H1 (cell line): ENCODE data around the gene ZSCAN21. TPM values are rescaled to one million over a fixed set of nuclear protein-coding genes. Genes with fewer than 3 reads are reported as not detected.

ENCODE experiments used
- CTCF ChIA-PET: fragments of 300-600 bp; sonication (Branson Sonifier 250); formaldehyde crosslinking; loops from one replicate; lab custom pipeline; 2021; ENCODE audit not compliant: partially characterized antibody; lab: Charles Lee
- POLR2A ChIA-PET: fragments of 300-600 bp; sonication (Branson Sonifier 250); formaldehyde crosslinking; loops from one replicate; lab custom pipeline; 2021; ENCODE audit warnings: inconsistent platforms; ENCODE audit not compliant: partially characterized antibody; lab: Charles Lee
- DNase-seq, 2 experiments: peaks; one replicate each; pipeline versions ENCODE4 v3.0.0 to v3.0.0-alpha.2; 2010 to 2022; ENCODE audit warnings: low spot score in 2 of 2, low read depth in 1 of 2, mixed read lengths in 1 of 2
- FAIRE-seq: peaks from 2 replicates; lab custom pipeline; 2011; peaks lifted over from hg19 to GRCh38; lab: Jason Lieb, UNC
- H2AFZ ChIP-seq: 2 replicates; pipeline ENCODE4 v1.8.1; 2012; ENCODE audit warnings: low read length, inconsistent platforms
- H2AK5ac ChIP-seq: 2 replicates; pipeline ENCODE4 v1.6.1; 2013; ENCODE audit warnings: low read depth, low read length
- H2BK120ac ChIP-seq: replicated peaks from 2 replicates; pipeline ENCODE3; 2013; ENCODE audit warnings: low read depth, low read length, inconsistent platforms
- H2BK12ac ChIP-seq: 2 replicates; pipeline ENCODE4 v1.6.1; 2013; ENCODE audit warnings: low read depth, low read length
- H2BK15ac ChIP-seq: 2 replicates; pipeline ENCODE4 v1.6.1; 2013; ENCODE audit warnings: low read length
- H2BK20ac ChIP-seq: 2 replicates; pipeline ENCODE4 v1.6.1; 2013; ENCODE audit warnings: low read length
- H2BK5ac ChIP-seq: 2 replicates; pipeline ENCODE4 v1.6.1; 2013; ENCODE audit warnings: low read depth, low read length
- H3K14ac ChIP-seq: 2 replicates; pipeline ENCODE4 v1.6.1; 2013; ENCODE audit warnings: inconsistent platforms; ENCODE audit not compliant: insufficient read length
- H3K18ac ChIP-seq: 2 replicates; pipeline ENCODE4 v1.6.1; 2013; ENCODE audit warnings: low read length; ENCODE audit errors: extremely low read depth
- H3K23ac ChIP-seq: 2 replicates; pipeline ENCODE4 v1.6.1; 2013; ENCODE audit warnings: inconsistent platforms; ENCODE audit not compliant: insufficient read length
- H3K23me2 ChIP-seq: 2 replicates; pipeline ENCODE4 v1.6.1; 2013; ENCODE audit warnings: low read depth, low read length
- H3K27ac ChIP-seq: 2 replicates; pipeline ENCODE4 v1.6.1; 2011; ENCODE audit warnings: low read depth, low read length, inconsistent platforms
- H3K27me3 ChIP-seq, 4 experiments: replicated peaks in 1 of 4; 1 replicate in 1 of 4; 2 replicates in 3 of 4; pipeline versions ENCODE4 v1.6.1 to v1.8.1; 2011 to 2013; ENCODE audit warnings: low read length in 3 of 4, mild to moderate bottlenecking in 3 of 4, inconsistent platforms in 2 of 4, mixed read lengths in 2 of 4, moderate library complexity in 1 of 4; ENCODE audit not compliant: control insufficient read depth in 3 of 4, insufficient read depth in 3 of 4; ENCODE audit errors: extremely low read depth in 1 of 4
- H3K36me3 ChIP-seq, 4 experiments: 2 replicates each; pipeline versions ENCODE4 v1.6.1 to v1.8.1; 2011 to 2013; ENCODE audit warnings: mild to moderate bottlenecking in 4 of 4, low read length in 3 of 4, moderate library complexity in 2 of 4, control low read depth in 1 of 4, inconsistent platforms in 1 of 4; ENCODE audit not compliant: insufficient read depth in 4 of 4, control insufficient read depth in 2 of 4
- H3K4ac ChIP-seq: replicated peaks from 2 replicates; pipeline ENCODE3; 2013; ENCODE audit warnings: low read length, low read depth, mixed read lengths, inconsistent platforms; ENCODE audit not compliant: insufficient read length
- H3K4me1 ChIP-seq, 4 experiments: replicated peaks in 1 of 4; 1 replicate in 1 of 4; 2 replicates in 3 of 4; pipeline versions ENCODE4 v1.6.1 to v1.8.1; 2011 to 2013; ENCODE audit warnings: low read length in 3 of 4, inconsistent platforms in 2 of 4, mixed read lengths in 1 of 4; ENCODE audit not compliant: insufficient read depth in 4 of 4, control insufficient read depth in 3 of 4
- H3K4me2 ChIP-seq, 2 experiments: 2 replicates each; pipeline versions ENCODE4 v1.6.1 to v1.8.1; 2011 to 2013; ENCODE audit warnings: low read depth in 2 of 2, low read length in 2 of 2, control low read depth in 1 of 2, inconsistent platforms in 1 of 2, mild to moderate bottlenecking in 1 of 2; ENCODE audit not compliant: insufficient read depth in 1 of 2
- H3K4me3 ChIP-seq, 4 experiments: fragments of 200-600, 300-600 bp in 1 of 4; sonication (generic), shearing (Covaris generic), sonication (Bioruptor Twin) in 1 of 4; 2 replicates each; pipeline versions ENCODE4 v1.5.1 to v1.8.1; 2011 to 2016; ENCODE audit warnings: low read length in 4 of 4, low read depth in 3 of 4, control low read depth in 2 of 4, inconsistent platforms in 2 of 4, mild to moderate bottlenecking in 2 of 4, mixed read lengths in 1 of 4, moderate library complexity in 1 of 4; ENCODE audit not compliant: insufficient read depth in 2 of 4; ENCODE audit errors: extremely low read depth in 1 of 4
- H3K56ac ChIP-seq: replicated peaks from 2 replicates; pipeline ENCODE3; 2013; ENCODE audit warnings: low read depth, mild to moderate bottlenecking, mixed read lengths, low read length, inconsistent platforms; ENCODE audit not compliant: insufficient read length
- H3K79me1 ChIP-seq: 2 replicates; pipeline ENCODE4 v1.6.1; 2013; ENCODE audit warnings: low read depth, low read length, control low read depth
- H3K79me2 ChIP-seq, 2 experiments: 2 replicates each; pipeline versions ENCODE4 v1.6.1 to v1.8.1; 2012 to 2013; ENCODE audit warnings: low read length in 2 of 2, mild to moderate bottlenecking in 2 of 2, inconsistent platforms in 1 of 2; ENCODE audit not compliant: insufficient read depth in 2 of 2, control insufficient read depth in 1 of 2
- H3K9ac ChIP-seq, 4 experiments: replicated peaks in 1 of 4; 1 replicate in 1 of 4; 2 replicates in 3 of 4; pipeline versions ENCODE4 v1.6.1 to v1.8.1; 2011 to 2013; ENCODE audit warnings: low read depth in 3 of 4, low read length in 3 of 4, control low read depth in 2 of 4, mild to moderate bottlenecking in 2 of 4, moderate library complexity in 2 of 4, inconsistent platforms in 1 of 4; ENCODE audit errors: extremely low read depth in 1 of 4
- H3K9me3 ChIP-seq, 2 experiments: 2 replicates each; pipeline versions ENCODE4 v1.6.1 to v1.8.1; 2012 to 2013; ENCODE audit warnings: mild to moderate bottlenecking in 2 of 2, moderate library complexity in 2 of 2, control low read depth in 1 of 2, inconsistent platforms in 1 of 2, low read depth in 1 of 2, low read length in 1 of 2, mixed read lengths in 1 of 2; ENCODE audit not compliant: insufficient read depth in 2 of 2
- H4K20me1 ChIP-seq, 2 experiments: replicated peaks in 1 of 2; 2 replicates each; pipeline versions ENCODE3 to v1.8.1; 2011 to 2013; ENCODE audit warnings: inconsistent platforms in 2 of 2, low read length in 2 of 2, mild to moderate bottlenecking in 1 of 2; ENCODE audit not compliant: insufficient read depth in 2 of 2, control insufficient read depth in 1 of 2
- H4K5ac ChIP-seq: 2 replicates; pipeline ENCODE4 v1.6.1; 2013; ENCODE audit warnings: low read length, low read depth, mixed read lengths, inconsistent platforms; ENCODE audit not compliant: insufficient read length
- H4K8ac ChIP-seq: 2 replicates; pipeline ENCODE4 v1.8.0; 2013; ENCODE audit warnings: mild to moderate bottlenecking, moderate library complexity, low read length, inconsistent platforms; ENCODE audit not compliant: insufficient read depth; ENCODE audit errors: extremely low read depth
- H4K91ac ChIP-seq: replicated peaks from 2 replicates; pipeline ENCODE3; 2013; ENCODE audit warnings: low read length, mixed read lengths, inconsistent platforms; ENCODE audit not compliant: insufficient read length
- CHD1 ChIP-seq: IDR thresholded peaks from 2 replicates; pipeline ENCODE4 v1.6.1; 2012; ENCODE audit warnings: low read depth, low read length, improper control_type of control experiment
- CREB1 ChIP-seq: IDR thresholded peaks from 2 replicates; pipeline ENCODE4 v1.6.1; 2012; ENCODE audit warnings: inconsistent platforms
- NRF1 ChIP-seq: IDR thresholded peaks from 2 replicates; pipeline ENCODE4 v1.6.1; 2011; ENCODE audit warnings: mild to moderate bottlenecking, low read depth, low read length, improper control_type of control experiment
- WGBS, 2 experiments: shearing (Covaris generic) in 1 of 2; methylation state at CpG; one replicate each; pipeline versions ENCODE4 v1.1.6 to v1.1.7; 2013 to 2015; ENCODE audit warnings: low lambda C conversion rate in 2 of 2, mixed read lengths in 2 of 2, inconsistent platforms in 1 of 2, low coverage in 1 of 2, missing lambda C conversion rate in 1 of 2; ENCODE audit not compliant: insufficient replicate concordance in 2 of 2, insufficient coverage in 1 of 2, insufficient read length in 1 of 2; ENCODE audit errors: extremely low coverage in 1 of 2, missing lambda C conversion rate in 1 of 2; 5-methylcytosine and 5-hydroxymethylcytosine counted together
- polyA plus RNA-seq, 7 experiments: library from polyadenylated mRNA; depleted of rRNA in 3 of 7; stranded (reverse) in 5 of 7; unstranded in 2 of 7; fragments of >200 nt in 5 of 7; fragments of 200-250 nt in 2 of 7; gene quantifications; 1 replicate in 5 of 7; 2 replicates in 1 of 7; 4 replicates in 1 of 7; pipeline versions ENCODE4 v1.2.1 to v1.2.3, GENCODE V29; 2011 to 2013; ENCODE audit warnings: missing spikeins in 2 of 7, mixed read lengths in 2 of 7
- total RNA-seq: library from RNA; stranded (reverse); fragmentation: NEBNext Ultra II Directional; extraction: Animal tissue kit (Norgen Biotek cat#: 25700); gene quantifications from 2 replicates; pipeline ENCODE4 v1.2.1, GENCODE V29; 2021
- TF ChIP-seq, protein P1 (sequence below), 3 experiments: IDR thresholded peaks; 1 replicate in 2 of 3; 2 replicates in 1 of 3; pipeline versions ENCODE4 v1.5.1 to v1.6.1; 2011; ENCODE audit warnings: low read length in 3 of 3, mild to moderate bottlenecking in 3 of 3, inconsistent platforms in 2 of 3, low read depth in 1 of 3, moderate library complexity in 1 of 3; ENCODE audit not compliant: insufficient read depth in 1 of 3; ENCODE audit errors: control extremely low read depth in 1 of 3

The ZSCAN21 gene
- total and polyA plus RNA-seq, 2 of the 8 experiments (the other 6 are each of a cell fraction or from before 2014, with no cell fraction given): 15.4 to 26.1 TPM

DNA sequence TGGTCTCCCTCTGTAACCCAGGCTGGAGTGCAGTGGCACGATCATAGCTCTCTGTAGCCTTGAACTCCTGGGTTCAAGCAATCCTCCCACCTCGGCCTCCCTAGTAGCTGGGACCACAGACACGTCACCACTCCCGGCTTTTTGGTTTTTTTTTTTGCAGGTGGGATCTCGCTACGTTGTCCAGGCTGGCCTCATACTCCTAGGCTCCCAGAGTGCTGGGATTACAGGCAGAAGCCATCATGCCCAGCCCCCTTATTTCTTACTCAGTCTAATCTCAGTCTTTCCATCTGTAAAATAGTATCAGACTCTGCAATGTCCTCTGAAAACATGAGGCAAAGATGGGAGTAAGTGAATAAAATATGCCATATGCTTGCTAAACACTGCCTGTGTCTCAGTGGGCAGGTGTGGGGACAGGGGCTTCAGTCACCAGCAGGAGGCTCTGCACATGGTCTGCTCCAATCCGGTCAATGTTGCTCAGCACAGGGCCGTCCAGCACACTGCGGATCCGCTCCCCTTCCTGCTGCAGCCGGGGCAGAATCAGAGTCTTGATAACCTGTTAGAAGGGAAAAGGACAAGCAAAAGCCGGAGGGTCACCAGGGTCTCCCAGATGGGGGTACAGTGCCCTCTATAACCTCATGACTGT, 60.1 kb downstream of the ZSCAN21 start:
- no peak overlapping the region for H2BK120ac ChIP-seq
- peaks cover 13 to 65% (median 43%) of the 10 kb centered on the region in 4 experiments for H3K36me3 ChIP-seq
- ChIA-PET POLR2A (interaction anchor here (12.1 to 20.0 kb wide), 3 partner anchors 5 to 21 kb away, joined by 414 to 722 read pairs (median 414); partner anchors contain the start of genes AP4M1, CNPY4, COPS6 and MBLAC1), CTCF (interaction anchor here (6.0 kb wide), 1 partner anchor 21 kb away, joined by 48 read pairs; no protein-coding TSS in a partner anchor)
- H3K4me2 ChIP-seq: no peak overlapping the region
- H2BK5ac ChIP-seq: no peak overlapping the region
- no peak overlapping the region for H3K4ac ChIP-seq
- no peak overlapping the region for H2BK15ac ChIP-seq
- no peak overlapping the region for H2AK5ac ChIP-seq
- no peak overlapping the region for H3K23ac ChIP-seq
- TF ChIP-seq NRF1 (no peak), CREB1 (no peak), CHD1 (no peak)
- TF ChIP-seq, protein P1, sequence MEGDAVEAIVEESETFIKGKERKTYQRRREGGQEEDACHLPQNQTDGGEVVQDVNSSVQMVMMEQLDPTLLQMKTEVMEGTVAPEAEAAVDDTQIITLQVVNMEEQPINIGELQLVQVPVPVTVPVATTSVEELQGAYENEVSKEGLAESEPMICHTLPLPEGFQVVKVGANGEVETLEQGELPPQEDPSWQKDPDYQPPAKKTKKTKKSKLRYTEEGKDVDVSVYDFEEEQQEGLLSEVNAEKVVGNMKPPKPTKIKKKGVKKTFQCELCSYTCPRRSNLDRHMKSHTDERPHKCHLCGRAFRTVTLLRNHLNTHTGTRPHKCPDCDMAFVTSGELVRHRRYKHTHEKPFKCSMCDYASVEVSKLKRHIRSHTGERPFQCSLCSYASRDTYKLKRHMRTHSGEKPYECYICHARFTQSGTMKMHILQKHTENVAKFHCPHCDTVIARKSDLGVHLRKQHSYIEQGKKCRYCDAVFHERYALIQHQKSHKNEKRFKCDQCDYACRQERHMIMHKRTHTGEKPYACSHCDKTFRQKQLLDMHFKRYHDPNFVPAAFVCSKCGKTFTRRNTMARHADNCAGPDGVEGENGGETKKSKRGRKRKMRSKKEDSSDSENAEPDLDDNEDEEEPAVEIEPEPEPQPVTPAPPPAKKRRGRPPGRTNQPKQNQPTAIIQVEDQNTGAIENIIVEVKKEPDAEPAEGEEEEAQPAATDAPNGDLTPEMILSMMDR (IDR thresholded peaks at IDR 0.05; ENCODE audit: control extremely low read depth in 1 of 3, insufficient read depth in 1 of 3, low read depth in 1 of 3, low read length in 3 of 3): peak in 2 of 3 experiments; percentile 24 to 37; a peak in 2 of 4 replicates
- H3K4me3 ChIP-seq: no peak overlapping the region
- H3K79me1 ChIP-seq: no peaks in the 10 kb centered on the region; the same call in 1 of the 2 replicates
- no peak overlapping the region for H3K18ac ChIP-seq
- H3K79me2 ChIP-seq: no peaks in the 10 kb centered on the region
- 85% methylated on average over 12 of the region's 12 CpGs; no CpG with 5 or more reads in 1 of the 2 experiments for WGBS, 2 experiments
- H3K27ac ChIP-seq: no peak overlapping the region
- no peaks in the 10 kb centered on the region for H3K23me2 ChIP-seq
- H2BK20ac ChIP-seq: no peak overlapping the region
- no peak overlapping the region for H2BK12ac ChIP-seq
- no peak overlapping the region for H2AFZ ChIP-seq
- H3K56ac ChIP-seq: no peak overlapping the region
- no peak overlapping the region for H4K91ac ChIP-seq
- no peaks in the 10 kb centered on the region for H3K9me3 ChIP-seq
- H4K8ac ChIP-seq: no peak overlapping the region
- no peak overlapping the region for H3K9ac ChIP-seq
- H3K27me3 ChIP-seq: no peaks in the 10 kb centered on the region
- FAIRE-seq (no peak), DNase-seq (no peak)
- H4K5ac ChIP-seq: no peak overlapping the region
- no peak overlapping the region for H3K14ac ChIP-seq
- H4K20me1 ChIP-seq: peaks cover 5% of the 10 kb centered on the region in 2 experiments
- H3K4me1 ChIP-seq: no peaks in the 10 kb centered on the region; a peak in 1 of 7 replicates
